ENCODE measurements around the gene CSDE1. TPM values are rescaled to one million over a fixed set of nuclear protein-coding genes. Genes with fewer than 3 reads are reported as not detected.

The CSDE1 gene
- total RNA-seq, 1 experiment from 2014 or later, result 536 TPM

GRCh38 chr1:114741963-114742746 is 15.6 kb downstream of the CSDE1 start:
- peaks cover 86% of the 10 kb centered on the region for H3K36me3 ChIP-seq (ENCODE audit: low read depth)
- H3K27me3 ChIP-seq (ENCODE audit: insufficient read depth, low read depth), result no peaks in the 10 kb centered on the region
- H3K9me3 ChIP-seq (ENCODE audit: insufficient read depth, low read depth), result no peaks in the 10 kb centered on the region
- no peak overlapping the region for H3K27ac ChIP-seq
- ChIA-PET CTCF (no interaction called here), POLR2A (ENCODE audit: unreplicated experiment) (interaction anchor here (0.6 kb wide), 1 partner anchor 321 kb away, joined by 3 read pairs; no protein-coding TSS in a partner anchor)
- peaks cover 98% of the 10 kb centered on the region for H3K79me2 ChIP-seq (ENCODE audit: low read depth)
- H4K20me1 ChIP-seq (ENCODE audit: insufficient read depth), result peaks cover 100% of the 10 kb centered on the region
- H3K4me2 ChIP-seq, result no peak overlapping the region
- DNase-seq, result no peak
- H3K4me1 ChIP-seq (replicated peaks; ENCODE audit: insufficient read depth), result no peaks in the 10 kb centered on the region
- TF ChIP-seq EZH2 (IDR thresholded peaks at IDR 0.05; ENCODE audit: low read depth), result no peak
- TF ChIP-seq CTCF (conservative IDR thresholded peaks at IDR 0.05), result no peak
- intact Hi-C loops (cut with micrococcal nuclease; ENCODE audit: unreplicated experiment), result no loop called here
- no peak overlapping the region for H3K4me3 ChIP-seq
- H2AFZ ChIP-seq, result no peak overlapping the region
- H3F3A ChIP-seq (ENCODE audit: insufficient read depth, low read depth), result peaks cover 19% of the 10 kb centered on the region; the same call in 1 of the 2 replicates
- no peaks in the 10 kb centered on the region for H3K9me2 ChIP-seq (ENCODE audit: insufficient read depth)
- BruUV-seq (replicated peaks), result no TSS peak

- TF ChIP-seq EZH2 (IDR thresholded peaks at IDR 0.05; ENCODE audit: low read depth), result no peak
- no peak for TF ChIP-seq CTCF (conservative IDR thresholded peaks at IDR 0.05)
- no TSS peak for BruUV-seq (replicated peaks)
- H2AFZ ChIP-seq, result no peak overlapping the region
- DNase-seq, result no peak
- no peaks in the 10 kb centered on the region for H3K4me1 ChIP-seq (replicated peaks; ENCODE audit: insufficient read depth)
- H3F3A ChIP-seq (ENCODE audit: insufficient read depth, low read depth), result peaks cover 19% of the 10 kb centered on the region; the same call in 1 of the 2 replicates
- no peak overlapping the region for H3K27ac ChIP-seq
- peaks cover 86% of the 10 kb centered on the region for H3K36me3 ChIP-seq (ENCODE audit: low read depth)
- ChIA-PET CTCF (no interaction called here), POLR2A (ENCODE audit: unreplicated experiment) (no interaction called here)
- H4K20me1 ChIP-seq (ENCODE audit: insufficient read depth), result peaks cover 99% of the 10 kb centered on the region
- peaks cover 95% of the 10 kb centered on the region for H3K79me2 ChIP-seq (ENCODE audit: low read depth)
- intact Hi-C loops (cut with micrococcal nuclease; ENCODE audit: unreplicated experiment), result no loop called here
- no peaks in the 10 kb centered on the region for H3K27me3 ChIP-seq (ENCODE audit: insufficient read depth, low read depth)
- H3K4me2 ChIP-seq, result no peak overlapping the region
- H3K4me3 ChIP-seq, result no peak overlapping the region
- no peaks in the 10 kb centered on the region for H3K9me2 ChIP-seq (ENCODE audit: insufficient read depth)
- H3K9me3 ChIP-seq (ENCODE audit: insufficient read depth, low read depth), result no peaks in the 10 kb centered on the region
These were observed 17.5 kb downstream of the CSDE1 start for GRCh38 chr1:114740331-114740730.

- no peak for DNase-seq
- Histone ChIP-seq H3K9me3 (ENCODE audit: insufficient read depth, low read depth) (no peaks in the 10 kb centered on the region), H3K4me1 (replicated peaks; ENCODE audit: insufficient read depth) (no peaks in the 10 kb centered on the region), H3K27me3 (ENCODE audit: insufficient read depth, low read depth) (no peaks in the 10 kb centered on the region), H3K79me2 (ENCODE audit: low read depth) (peaks cover 82% of the 10 kb centered on the region), H3K4me3 (no peak overlapping the region), H3K9me2 (ENCODE audit: insufficient read depth) (no peaks in the 10 kb centered on the region), H3K27ac (no peak overlapping the region), H3F3A (ENCODE audit: insufficient read depth, low read depth) (peaks cover 24% of the 10 kb centered on the region; the same call in 1 of the 2 replicates), H2AFZ (no peak overlapping the region), H3K36me3 (ENCODE audit: low read depth) (peaks cover 90% of the 10 kb centered on the region), H4K20me1 (ENCODE audit: insufficient read depth) (peaks cover 87% of the 10 kb centered on the region), H3K4me2 (no peak overlapping the region)
- ChIA-PET CTCF (no interaction called here), POLR2A (ENCODE audit: unreplicated experiment) (interaction anchor here (0.6 kb wide), 1 partner anchor 304 kb away, joined by 5 read pairs; no protein-coding TSS in a partner anchor)
- intact Hi-C loops (cut with micrococcal nuclease; ENCODE audit: unreplicated experiment), result no loop called here
- BruUV-seq (replicated peaks), result no TSS peak
- TF ChIP-seq EZH2 (IDR thresholded peaks at IDR 0.05; ENCODE audit: low read depth), result no peak
- TF ChIP-seq CTCF (conservative IDR thresholded peaks at IDR 0.05), result no peak
These were observed 20.4 kb downstream of the CSDE1 start for GRCh38 chr1:114737314-114737849.

Measured in PC-9 (cell line).